Tibial nerve (tissue), 4 donors: ENCODE data around the gene S100A6. TPM values are rescaled to one million over a fixed set of nuclear protein-coding genes. Genes with fewer than 3 reads are reported as not detected.

ENCODE experiments used
- DNase-seq, 2 donors: peaks; one replicate each; pipeline ENCODE4 v3.0.0-alpha.2; 2019; ENCODE audit warnings: low spot score in 2 of 2
- H3K27ac ChIP-seq, 4 donors: fragments of 200-600 bp; sonication (generic) in 3 of 4; one replicate each; pipeline ENCODE4 v1.5.1; 2017 to 2019; ENCODE audit warnings: mild to moderate bottlenecking in 1 of 4
- H3K27me3 ChIP-seq, 2 donors: fragments of 200-600 bp; sonication (generic) in 1 of 2; one replicate each; pipeline versions ENCODE4 v1.5.1 to v1.6.0; 2017 to 2019
- H3K36me3 ChIP-seq, 3 donors: fragments of 200-600 bp; sonication (generic); one replicate each; pipeline ENCODE4 v1.5.1; 2018 to 2019
- H3K4me1 ChIP-seq, 4 donors: fragments of 200-600 bp; sonication (generic) in 3 of 4; one replicate each; pipeline ENCODE4 v1.5.1; 2017 to 2019
- H3K4me3 ChIP-seq, 4 donors: fragments of 200-600 bp; sonication (generic) in 3 of 4; one replicate each; pipeline ENCODE4 v1.5.1; 2017 to 2019; ENCODE audit warnings: mild to moderate bottlenecking in 1 of 4, moderate library complexity in 1 of 4
- H3K9me3 ChIP-seq, 4 donors: fragments of 200-600 bp; sonication (generic) in 3 of 4; one replicate each; pipeline ENCODE4 v1.5.1; 2017 to 2019
- EP300 ChIP-seq, 2 donors: sonication (generic); formaldehyde crosslinking; IDR thresholded peaks; one replicate each; pipeline ENCODE4 v1.6.1; 2017; ENCODE audit warnings: antibody characterized with exemption in 2 of 2, mild to moderate bottlenecking in 1 of 2
- POLR2A ChIP-seq, 2 donors: fragments of 450-650 bp; IDR thresholded peaks; one replicate each; pipeline ENCODE4 v1.6.1; 2017; ENCODE audit warnings: antibody characterized with exemption in 2 of 2, mild to moderate bottlenecking in 2 of 2, moderate library complexity in 2 of 2
- WGBS, 2 donors: methylation state at CpG; one replicate each; pipeline ENCODE4 v1.1.5; 2018; 5-methylcytosine and 5-hydroxymethylcytosine counted together
- total RNA-seq, 4 donors: library from RNA; depleted of rRNA; stranded (reverse); fragments of >200 nt; gene quantifications; one replicate each; pipeline ENCODE4 v1.1.0, GENCODE V29; 2016
- TF ChIP-seq, protein P1 (sequence below), 5 experiments: fragments of 200-600 bp in 3 of 5; fragments of 450-650 bp in 2 of 5; sonication (generic) in 3 of 5; IDR thresholded peaks; one replicate each; pipeline ENCODE4 v1.5.1; 2016 to 2019; ENCODE audit warnings: antibody characterized with exemption in 5 of 5, mild to moderate bottlenecking in 3 of 5, moderate library complexity in 2 of 5

Gene S100A6
- total RNA-seq, 4 donors from 2014 or later, result 651 to 1,173 (median 946) TPM

DNA sequence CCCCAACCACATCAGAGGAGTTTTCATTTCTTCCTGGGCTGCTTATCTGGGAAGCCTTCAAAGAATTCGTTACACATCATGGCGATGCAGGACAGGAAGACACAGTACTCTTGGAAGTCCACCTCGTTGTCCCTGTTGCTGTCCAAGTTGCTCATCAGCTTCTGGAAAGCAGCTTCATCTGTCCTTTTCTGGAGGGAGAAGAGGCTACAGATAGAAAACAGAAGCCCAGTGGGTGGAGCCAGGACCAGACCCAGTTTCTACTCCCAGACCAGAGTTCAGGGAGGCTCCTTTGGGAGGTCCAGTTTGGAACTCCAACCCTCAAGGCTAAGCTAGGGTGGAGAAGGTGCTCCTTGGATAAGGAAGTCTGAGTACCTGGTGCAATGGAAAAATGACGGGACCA lies 7.9 kb upstream of the S100A6 start:
- peaks cover 0 to 88% (median 59%) of the 10 kb centered on the region in 4 donors for H3K4me1 ChIP-seq
- peak overlapping the region in 3 of 4 donors; percentile 21 to 47 (median 34) for H3K4me3 ChIP-seq
- no peak for DNase-seq
- no peaks in the 10 kb centered on the region for H3K27me3 ChIP-seq
- no peaks in the 10 kb centered on the region for H3K9me3 ChIP-seq
- no peaks in the 10 kb centered on the region for H3K36me3 ChIP-seq
- TF ChIP-seq, protein P1, sequence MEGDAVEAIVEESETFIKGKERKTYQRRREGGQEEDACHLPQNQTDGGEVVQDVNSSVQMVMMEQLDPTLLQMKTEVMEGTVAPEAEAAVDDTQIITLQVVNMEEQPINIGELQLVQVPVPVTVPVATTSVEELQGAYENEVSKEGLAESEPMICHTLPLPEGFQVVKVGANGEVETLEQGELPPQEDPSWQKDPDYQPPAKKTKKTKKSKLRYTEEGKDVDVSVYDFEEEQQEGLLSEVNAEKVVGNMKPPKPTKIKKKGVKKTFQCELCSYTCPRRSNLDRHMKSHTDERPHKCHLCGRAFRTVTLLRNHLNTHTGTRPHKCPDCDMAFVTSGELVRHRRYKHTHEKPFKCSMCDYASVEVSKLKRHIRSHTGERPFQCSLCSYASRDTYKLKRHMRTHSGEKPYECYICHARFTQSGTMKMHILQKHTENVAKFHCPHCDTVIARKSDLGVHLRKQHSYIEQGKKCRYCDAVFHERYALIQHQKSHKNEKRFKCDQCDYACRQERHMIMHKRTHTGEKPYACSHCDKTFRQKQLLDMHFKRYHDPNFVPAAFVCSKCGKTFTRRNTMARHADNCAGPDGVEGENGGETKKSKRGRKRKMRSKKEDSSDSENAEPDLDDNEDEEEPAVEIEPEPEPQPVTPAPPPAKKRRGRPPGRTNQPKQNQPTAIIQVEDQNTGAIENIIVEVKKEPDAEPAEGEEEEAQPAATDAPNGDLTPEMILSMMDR (IDR thresholded peaks at IDR 0.05), result no peak
- no peak for TF ChIP-seq EP300 (IDR thresholded peaks at IDR 0.05)
- no peak for TF ChIP-seq POLR2A (IDR thresholded peaks at IDR 0.05)
- 78 to 89% methylated on average over 4 of the region's 4 CpGs for WGBS, 2 donors
- peak overlapping the region; percentile 63 to 97 (median 82) for H3K27ac ChIP-seq

DNA sequence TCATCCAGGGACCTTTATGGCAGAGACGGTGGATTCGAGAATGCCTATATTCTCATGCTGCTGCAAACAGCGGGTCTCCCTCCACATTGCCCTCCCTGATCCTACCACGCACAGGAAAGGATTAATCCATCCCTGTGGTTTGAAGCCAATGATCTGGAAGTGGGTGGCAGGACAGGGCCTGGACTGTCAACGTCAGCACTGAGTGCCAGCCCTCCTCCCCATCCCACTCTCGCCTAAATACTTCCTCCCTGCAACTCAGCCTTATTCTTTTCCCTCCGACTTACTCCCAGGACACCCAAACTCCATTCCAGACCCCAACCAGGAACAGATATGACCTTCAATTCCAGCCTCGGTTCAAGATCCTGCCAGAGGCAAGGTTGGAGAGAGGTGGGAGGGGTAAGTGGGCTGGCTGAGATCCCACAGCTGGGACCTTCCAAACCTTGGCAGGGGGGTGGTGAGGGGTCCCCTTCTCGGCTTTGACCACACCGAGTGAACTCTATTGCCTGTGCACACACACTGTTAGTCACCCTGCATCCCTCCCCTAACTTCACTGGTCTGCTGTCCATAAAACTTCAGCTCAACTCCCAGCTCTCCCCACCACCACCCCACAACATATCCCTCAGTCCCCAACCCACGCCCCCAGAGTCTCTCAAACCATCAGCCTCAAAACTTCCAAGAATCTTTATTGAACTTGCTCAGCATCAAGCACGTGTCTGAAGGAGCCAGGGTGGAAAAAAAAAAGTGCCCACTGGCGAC lies 7.3 kb upstream of the S100A6 start:
- Histone ChIP-seq H3K36me3 (no peaks in the 10 kb centered on the region), H3K27me3 (no peaks in the 10 kb centered on the region), H3K27ac (peak overlapping the region; percentile 63 to 97 (median 82)), H3K9me3 (no peaks in the 10 kb centered on the region), H3K4me1 (peaks cover 0 to 82% (median 55%) of the 10 kb centered on the region in 4 donors), H3K4me3 (no peak overlapping the region)
- no peak for TF ChIP-seq POLR2A (IDR thresholded peaks at IDR 0.05)
- TF ChIP-seq, protein P1 (IDR thresholded peaks at IDR 0.05), result no peak
- TF ChIP-seq EP300 (IDR thresholded peaks at IDR 0.05), result no peak
- DNase-seq, result no peak
- 51 to 54% methylated on average over 13 of the region's 13 CpGs for WGBS, 2 donors

DNA sequence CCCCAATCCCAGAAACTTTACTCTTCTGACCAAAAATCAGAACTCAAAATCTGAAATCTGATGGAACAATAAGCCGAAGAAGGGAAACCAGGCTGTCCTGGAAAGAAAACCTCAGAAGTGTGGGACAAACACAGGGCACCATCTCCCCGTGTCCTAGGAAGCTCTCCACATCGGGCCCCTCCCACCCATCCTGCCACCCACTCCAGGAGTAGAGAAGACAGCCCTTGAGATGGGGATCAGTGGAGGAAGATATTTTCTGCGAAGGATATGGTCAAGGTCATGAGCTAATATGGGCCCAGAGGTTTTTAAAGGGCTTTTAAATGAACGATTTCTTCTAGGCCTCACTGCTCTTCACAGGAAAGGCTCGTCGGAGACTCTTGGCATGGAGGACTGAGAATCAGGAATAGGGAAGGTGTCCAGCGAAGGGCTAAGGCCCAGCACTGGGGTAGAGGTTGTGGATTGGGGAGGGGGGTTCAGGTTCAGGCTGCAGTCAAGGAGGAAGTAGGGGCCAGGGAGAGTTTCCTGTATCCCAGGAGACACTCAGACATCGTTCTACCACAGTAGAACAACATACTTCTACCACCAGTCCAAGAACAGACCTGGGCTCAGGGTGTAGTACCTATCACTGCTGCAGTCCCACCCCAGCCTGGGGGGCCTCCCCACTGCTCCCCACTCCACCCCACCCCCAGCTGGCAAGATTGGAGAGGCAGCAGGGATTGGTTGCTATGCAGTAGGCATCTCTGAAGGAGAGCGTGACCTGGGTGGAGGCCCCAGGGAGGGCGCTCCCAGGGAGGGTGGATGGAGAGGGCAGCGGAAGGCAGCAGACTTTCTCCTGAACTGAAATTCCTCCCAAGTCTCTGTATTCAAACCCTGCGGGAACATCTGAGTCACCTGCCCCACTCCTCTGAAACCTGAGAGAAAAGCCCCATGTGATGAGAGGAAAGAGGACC lies 6.1 kb upstream of the S100A6 start:
- Histone ChIP-seq H3K36me3 (no peaks in the 10 kb centered on the region), H3K9me3 (no peaks in the 10 kb centered on the region), H3K4me1 (peaks cover 0 to 72% (median 46%) of the 10 kb centered on the region in 4 donors), H3K4me3 (no peak overlapping the region), H3K27ac (peak overlapping the region in 3 of 4 donors; percentile 31 to 97 (median 88)), H3K27me3 (no peaks in the 10 kb centered on the region)
- TF ChIP-seq, protein P1 (IDR thresholded peaks at IDR 0.05), result no peak
- TF ChIP-seq EP300 (IDR thresholded peaks at IDR 0.05) (no peak), POLR2A (IDR thresholded peaks at IDR 0.05) (no peak)
- DNase-seq, result no peak
- WGBS, 2 donors, result 62 to 67% methylated on average over 13 of the region's 13 CpGs

DNA sequence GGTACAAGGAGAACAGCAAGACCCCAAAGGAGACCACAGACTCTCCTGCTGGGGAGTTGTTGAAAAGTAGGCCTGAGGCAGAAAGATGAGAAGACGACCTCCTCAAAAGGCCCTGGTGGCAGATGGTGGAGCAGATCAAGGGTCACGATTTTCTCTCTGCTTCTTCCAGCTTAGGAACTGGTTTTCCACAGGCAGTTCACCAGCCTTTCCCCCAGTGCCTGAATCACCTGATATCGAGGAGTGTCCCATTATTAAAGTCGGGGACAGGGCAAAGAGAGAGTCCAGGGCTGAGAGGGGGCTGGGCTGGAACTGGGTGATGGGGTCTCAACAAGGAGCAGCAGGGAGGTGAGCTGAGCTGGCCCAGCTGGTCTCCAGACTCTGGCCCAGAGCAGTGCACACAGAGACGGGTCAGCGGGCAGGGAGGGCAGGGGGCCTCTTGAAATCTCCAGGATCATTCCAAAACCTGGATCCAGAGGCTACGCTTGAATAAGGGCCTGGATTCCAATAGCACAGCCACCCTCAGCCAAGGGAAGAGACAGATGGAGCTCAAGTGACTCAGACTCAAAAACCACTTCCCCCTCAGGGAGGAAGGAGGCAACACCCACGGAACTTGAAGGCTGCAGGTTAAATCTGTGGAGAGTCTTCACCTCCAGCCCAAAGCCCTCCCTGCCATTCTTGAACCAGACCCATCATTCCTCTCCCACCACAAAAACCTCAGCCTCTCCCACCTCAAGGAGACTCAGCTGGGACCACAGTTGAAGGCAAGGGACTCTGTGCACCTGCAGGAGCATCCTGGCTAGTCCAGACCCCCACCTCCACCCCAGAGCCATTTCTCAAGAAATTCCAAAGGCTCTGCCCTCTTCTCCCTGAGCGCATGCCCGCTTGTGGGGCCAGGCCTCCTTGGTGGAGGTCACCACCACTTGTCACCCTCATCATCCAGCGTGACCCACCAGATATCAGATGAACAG lies 4.9 kb upstream of the S100A6 start, which contains the start of gene S100A5:
TSS of gene S100A5 (minus strand) at position 541 of the 968 bp plus-strand sequence. CDS start 743 bp downstream, outside the sequence.
- Histone ChIP-seq H3K27ac (peak within 1 kb of the TSS in 3 of 4 donors; percentile 31 to 97 (median 88)), H3K36me3 (no peaks in the 10 kb centered on the region), H3K4me1 (peaks cover 0 to 67% (median 42%) of the 10 kb centered on the region in 4 donors), H3K27me3 (no peaks in the 10 kb centered on the region), H3K4me3 (no peak within 1 kb of the TSS), H3K9me3 (no peaks in the 10 kb centered on the region)
- WGBS, 2 donors, result 71 to 75% methylated on average over 11 of the region's 11 CpGs
- no peak for DNase-seq
- TF ChIP-seq POLR2A (IDR thresholded peaks at IDR 0.05), result no peak
- TF ChIP-seq, protein P1 (IDR thresholded peaks at IDR 0.05), result no peak
- no peak for TF ChIP-seq EP300 (IDR thresholded peaks at IDR 0.05)
